CD4-positive, alpha-beta T cell (primary cell): ENCODE measurements around the gene GAS7. TPM values are rescaled to one million over a fixed set of nuclear protein-coding genes. Genes with fewer than 3 reads are reported as not detected.

Source experiments
- ATAC-seq: fragments of 200-7000 bp; cut with Tn5 transposase; one replicate; pipeline ENCODE4 v1.10.0; 2022; ENCODE audit warnings: mild to moderate bottlenecking; ENCODE audit not compliant: poor library complexity
- CTCF ChIA-PET: fragments of 350-600 bp; sonication (Branson Sonifier 250); formaldehyde crosslinking; loops from one replicate; lab custom pipeline; 2021; ENCODE audit warnings: antibody characterized with exemption, inconsistent platforms; lab: Charles Lee
- POLR2A ChIA-PET: fragments of 350-600 bp; sonication (Branson Sonifier 250); formaldehyde crosslinking; loops from one replicate; lab custom pipeline; 2021; ENCODE audit warnings: antibody characterized with exemption, inconsistent platforms; lab: Charles Lee
- DNase-seq, 14 experiments: peaks; one replicate each; pipeline ENCODE4 v3.0.0-alpha.2; 2013 to 2020; ENCODE audit warnings: mixed read lengths in 2 of 14
- H3K27ac ChIP-seq, 2 donors: one replicate each; pipeline versions ENCODE4 v1.5.1 to v1.7.0; 2013; ENCODE audit warnings: low read length in 2 of 2, low read depth in 1 of 2, mild to moderate bottlenecking in 1 of 2
- H3K27me3 ChIP-seq, 2 experiments: 1 replicate in 1 of 2; 2 replicates in 1 of 2; pipeline versions ENCODE4 v1.6.1 to v1.7.0; 2013; ENCODE audit warnings: low read length in 2 of 2, control low read depth in 1 of 2, mild to moderate bottlenecking in 1 of 2, moderate library complexity in 1 of 2; ENCODE audit not compliant: insufficient read depth in 2 of 2, control insufficient read depth in 1 of 2
- H3K36me3 ChIP-seq: one replicate; pipeline ENCODE4 v1.6.1; 2013; ENCODE audit warnings: low read length, control low read depth; ENCODE audit not compliant: insufficient read depth
- H3K4me1 ChIP-seq: one replicate; pipeline ENCODE4 v1.6.1; 2013; ENCODE audit warnings: low read length, control low read depth; ENCODE audit not compliant: insufficient read depth
- H3K4me3 ChIP-seq: one replicate; pipeline ENCODE4 v1.5.1; 2013; ENCODE audit warnings: mild to moderate bottlenecking, low read length, moderate library complexity
- H3K9me3 ChIP-seq, 2 experiments: 1 replicate in 1 of 2; 2 replicates in 1 of 2; pipeline versions ENCODE4 v1.6.1 to v1.7.0; 2013; ENCODE audit warnings: low read length in 2 of 2, mild to moderate bottlenecking in 2 of 2, control low read depth in 1 of 2, moderate library complexity in 1 of 2; ENCODE audit not compliant: control insufficient read depth in 1 of 2, insufficient read depth in 1 of 2
- H3K27ac Mint-ChIP-seq: one replicate; pipeline ENCODE4 v1.8.0; 2020; ENCODE audit warnings: mixed read lengths
- H3K27me3 Mint-ChIP-seq: one replicate; pipeline ENCODE4 v1.8.0; 2021; ENCODE audit warnings: mixed read lengths
- H3K36me3 Mint-ChIP-seq: one replicate; pipeline ENCODE4 v1.8.0; 2021; ENCODE audit warnings: low read depth, mixed read lengths
- H3K4me1 Mint-ChIP-seq: one replicate; pipeline ENCODE4 v1.8.0; 2021; ENCODE audit warnings: low read depth, mixed read lengths
- H3K4me3 Mint-ChIP-seq: one replicate; pipeline ENCODE4 v1.8.0; 2020; ENCODE audit warnings: mild to moderate bottlenecking, mixed read lengths
- H3K9me3 Mint-ChIP-seq: one replicate; pipeline ENCODE4 v1.8.0; 2020; ENCODE audit warnings: mixed read lengths
- intact Hi-C, 2 experiments: fragments of 100-400 bp; cut with DNase I in 1 of 2; cut with micrococcal nuclease in 1 of 2; formaldehyde crosslinking; loops; one replicate each; pipeline versions ENCODE4 v1.15.1 to v1.9.0; 2023 to 2025; cut with DNase I, micrococcal nuclease
- total RNA-seq, 174 experiments: library from RNA in 2 of 174; stranded (reverse) in 2 of 174; gene quantifications; one replicate each; pipeline ENCODE4 v1.2.3 and lab custom pipeline; 2021 to 2026
- TF ChIP-seq, protein P1 (sequence below): fragments of 200-600 bp; IDR thresholded peaks from one replicate; pipeline ENCODE4 v1.8.0; 2022; ENCODE audit warnings: antibody characterized with exemption, mild to moderate bottlenecking

Gene GAS7
- total RNA-seq, 2 experiments from 2014 or later: 1.8 to 3.4 TPM

DNA sequence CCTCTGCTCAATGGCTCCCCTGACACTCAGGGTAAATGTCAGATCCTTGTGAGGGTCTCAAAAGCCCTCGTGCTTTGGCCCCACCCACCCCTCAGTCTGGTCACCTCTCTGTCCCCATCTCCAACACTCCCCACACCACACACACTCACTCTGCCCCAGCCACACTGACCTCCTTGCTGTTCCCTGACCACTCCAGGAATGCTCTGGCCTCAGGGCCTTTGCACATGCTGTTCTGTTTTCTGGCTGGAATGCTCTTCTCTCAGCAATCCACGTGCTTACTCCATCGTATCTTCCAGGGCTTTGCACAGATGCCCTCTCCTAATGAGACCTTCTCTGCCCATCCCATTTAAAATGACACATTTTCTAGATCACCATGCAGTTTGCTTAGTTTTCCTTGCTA is 28.2 kb downstream of the GAS7 start:
- H3K4me1 Mint-ChIP-seq: peaks cover 20% of the 10 kb centered on the region
- Histone ChIP-seq H3K4me1 (peaks cover 3% of the 10 kb centered on the region), H3K4me3 (no peak overlapping the region), H3K27ac (no peak overlapping the region), H3K9me3 (no peaks in the 10 kb centered on the region), H3K36me3 (no peaks in the 10 kb centered on the region), H3K27me3 (peaks cover 0 to 2% of the 10 kb centered on the region in 2 experiments)
- no peaks in the 10 kb centered on the region for H3K36me3 Mint-ChIP-seq
- no peak overlapping the region for H3K4me3 Mint-ChIP-seq
- DNase-seq (no peak), ATAC-seq (no peak)
- TF ChIP-seq, protein P1, sequence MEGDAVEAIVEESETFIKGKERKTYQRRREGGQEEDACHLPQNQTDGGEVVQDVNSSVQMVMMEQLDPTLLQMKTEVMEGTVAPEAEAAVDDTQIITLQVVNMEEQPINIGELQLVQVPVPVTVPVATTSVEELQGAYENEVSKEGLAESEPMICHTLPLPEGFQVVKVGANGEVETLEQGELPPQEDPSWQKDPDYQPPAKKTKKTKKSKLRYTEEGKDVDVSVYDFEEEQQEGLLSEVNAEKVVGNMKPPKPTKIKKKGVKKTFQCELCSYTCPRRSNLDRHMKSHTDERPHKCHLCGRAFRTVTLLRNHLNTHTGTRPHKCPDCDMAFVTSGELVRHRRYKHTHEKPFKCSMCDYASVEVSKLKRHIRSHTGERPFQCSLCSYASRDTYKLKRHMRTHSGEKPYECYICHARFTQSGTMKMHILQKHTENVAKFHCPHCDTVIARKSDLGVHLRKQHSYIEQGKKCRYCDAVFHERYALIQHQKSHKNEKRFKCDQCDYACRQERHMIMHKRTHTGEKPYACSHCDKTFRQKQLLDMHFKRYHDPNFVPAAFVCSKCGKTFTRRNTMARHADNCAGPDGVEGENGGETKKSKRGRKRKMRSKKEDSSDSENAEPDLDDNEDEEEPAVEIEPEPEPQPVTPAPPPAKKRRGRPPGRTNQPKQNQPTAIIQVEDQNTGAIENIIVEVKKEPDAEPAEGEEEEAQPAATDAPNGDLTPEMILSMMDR: no peak
- H3K27me3 Mint-ChIP-seq: peaks cover 21% of the 10 kb centered on the region
- POLR2A ChIA-PET: no interaction called here
- CTCF ChIA-PET: no interaction called here
- H3K9me3 Mint-ChIP-seq: no peaks in the 10 kb centered on the region
- no peak overlapping the region for H3K27ac Mint-ChIP-seq
- intact Hi-C loops: no loop called here

DNA sequence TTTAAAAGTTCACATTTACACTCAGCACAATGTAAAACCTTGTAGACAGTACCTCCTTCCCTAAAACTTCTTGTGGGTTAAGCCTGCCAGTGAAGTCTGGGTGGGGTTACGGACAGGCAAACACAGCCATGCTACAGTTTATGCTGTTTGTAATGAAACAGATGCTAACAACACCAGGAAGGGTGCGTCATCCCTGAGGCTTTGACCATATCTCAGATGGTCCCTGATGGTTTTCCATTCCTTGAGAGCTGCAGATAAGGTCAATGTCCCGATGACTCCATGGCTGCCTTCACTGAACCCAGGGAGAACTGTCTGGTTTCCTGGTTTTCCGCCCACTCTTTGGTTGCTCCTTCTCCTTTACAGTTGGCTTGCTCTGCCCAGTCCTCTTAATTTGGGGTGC is 29.1 kb downstream of the GAS7 start:
- H3K9me3 ChIP-seq: no peaks in the 10 kb centered on the region
- TF ChIP-seq, protein P1: no peak
- peaks cover 0 to 2% of the 10 kb centered on the region in 2 experiments for H3K27me3 ChIP-seq
- DNase-seq: no peak
- intact Hi-C loops: loop anchor here in 1 of 2 experiments (5.0 kb wide), 1 partner anchor 52 kb away; no protein-coding TSS in a partner anchor
- CTCF ChIA-PET: no interaction called here
- H3K27ac Mint-ChIP-seq: no peak overlapping the region
- H3K4me3 ChIP-seq: no peak overlapping the region
- POLR2A ChIA-PET: no interaction called here
- H3K27me3 Mint-ChIP-seq: peaks cover 21% of the 10 kb centered on the region
- no peaks in the 10 kb centered on the region for H3K36me3 Mint-ChIP-seq
- ATAC-seq: no peak
- peaks cover 3% of the 10 kb centered on the region for H3K4me1 ChIP-seq
- H3K9me3 Mint-ChIP-seq: no peaks in the 10 kb centered on the region
- H3K4me1 Mint-ChIP-seq: peaks cover 20% of the 10 kb centered on the region
- H3K36me3 ChIP-seq: no peaks in the 10 kb centered on the region
- no peak overlapping the region for H3K27ac ChIP-seq
- H3K4me3 Mint-ChIP-seq: no peak overlapping the region

DNA sequence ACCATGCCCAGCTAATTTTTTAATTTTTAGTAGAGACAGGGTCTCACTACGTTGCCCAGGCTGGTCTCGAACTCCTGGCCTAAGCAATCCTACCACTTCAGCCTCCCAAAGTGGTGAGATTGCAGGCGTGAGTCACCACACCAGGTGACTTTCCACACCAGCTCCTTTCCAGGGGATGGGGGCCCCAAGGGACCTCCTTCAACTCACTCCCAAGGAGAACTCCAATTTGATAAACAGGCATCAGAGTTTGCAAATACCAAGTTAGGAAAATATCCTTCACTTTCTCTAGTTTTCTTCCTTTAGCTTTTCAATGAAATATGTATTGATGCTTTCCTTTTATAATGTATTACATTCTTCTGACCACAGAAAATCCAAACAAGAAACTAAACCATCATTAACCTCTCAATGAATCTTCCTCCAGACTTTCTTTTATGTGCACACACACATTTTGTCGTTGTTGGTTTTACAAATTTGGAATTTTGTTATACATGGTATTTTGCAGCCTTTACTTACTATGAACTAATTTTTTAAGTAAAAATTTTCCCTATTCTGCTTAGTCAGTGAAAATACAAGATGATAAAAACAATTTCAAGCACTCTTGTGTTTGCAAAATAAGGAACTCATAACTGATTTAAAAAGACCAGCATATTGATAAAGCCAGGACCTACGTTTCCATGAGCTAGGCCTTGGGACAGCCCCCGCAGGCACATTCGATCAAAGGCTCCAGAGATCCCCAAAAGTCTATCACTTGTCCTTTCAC is 32.0 kb downstream of the GAS7 start:
- peaks cover 9% of the 10 kb centered on the region for H3K4me1 Mint-ChIP-seq
- H3K4me1 ChIP-seq: no peaks in the 10 kb centered on the region
- ATAC-seq: no peak
- no peak overlapping the region for H3K27ac Mint-ChIP-seq
- intact Hi-C loops: loop anchor here in 1 of 2 experiments (5.0 kb wide), 1 partner anchor 49 kb away; no protein-coding TSS in a partner anchor
- peaks cover 11% of the 10 kb centered on the region for H3K27me3 Mint-ChIP-seq
- H3K9me3 ChIP-seq: no peaks in the 10 kb centered on the region
- no peak overlapping the region for H3K4me3 Mint-ChIP-seq
- no peak overlapping the region for H3K27ac ChIP-seq
- H3K9me3 Mint-ChIP-seq: no peaks in the 10 kb centered on the region
- H3K4me3 ChIP-seq: no peak overlapping the region
- ChIA-PET CTCF (no interaction called here), POLR2A (no interaction called here)
- no peaks in the 10 kb centered on the region for H3K36me3 ChIP-seq
- no peaks in the 10 kb centered on the region for H3K27me3 ChIP-seq
- H3K36me3 Mint-ChIP-seq: no peaks in the 10 kb centered on the region
- no peak for DNase-seq
- TF ChIP-seq, protein P1: no peak
